GM18870 (cell line): ENCODE data around the gene KIF24.
"Not testable (repeated sequence)": the region's sequence is repeated elsewhere in the genome, so short reads cannot be mapped to it uniquely, and the experiment has no call there.

Source experiments
- ATAC-seq: cut with Tn5 transposase; IDR thresholded peaks from one replicate; pipeline ENCODE4 v1.9.1; 2021; ENCODE audit warnings: moderate library complexity; ENCODE audit not compliant: unreplicated experiment

Gene KIF24

GRCh38 chr9:34332076-34332964 lies 3.3 kb upstream of the KIF24 start:
- ATAC-seq = no peak

- ATAC-seq = no peak
Measured at GRCh38 chr9:34331196-34331595, 2.1 kb upstream of the KIF24 start.

GRCh38 chr9:34328500-34328986 lies 525 bp downstream of the KIF24 start:
- ATAC-seq = no peak

- ATAC-seq = no peak
Measured at GRCh38 chr9:34326690-34327089, 2.4 kb downstream of the KIF24 start.

- ATAC-seq = no peak
Measured at GRCh38 chr9:34322899-34323591, 6.0 kb downstream of the KIF24 start.

- no peak for ATAC-seq
Measured at GRCh38 chr9:34321451-34321850, 7.6 kb downstream of the KIF24 start.

GRCh38 chr9:34318163-34318790 lies 10.8 kb downstream of the KIF24 start:
- no peak for ATAC-seq

GRCh38 chr9:34317436-34317835 lies 11.6 kb downstream of the KIF24 start:
- no peak for ATAC-seq

GRCh38 chr9:34311499-34312185 lies 17.4 kb downstream of the KIF24 start:
- no peak for ATAC-seq

GRCh38 chr9:34310215-34310614 lies 18.9 kb downstream of the KIF24 start:
- no peak for ATAC-seq

GRCh38 chr9:34308316-34308715 lies 20.8 kb downstream of the KIF24 start:
- not testable (repeated sequence) for ATAC-seq

GRCh38 chr9:34301064-34301463 lies 28.0 kb downstream of the KIF24 start:
- ATAC-seq = not testable (repeated sequence)

- ATAC-seq = no peak
Measured at GRCh38 chr9:34292552-34292951, 36.5 kb downstream of the KIF24 start.

GRCh38 chr9:34291423-34291822 lies 37.6 kb downstream of the KIF24 start:
- no peak for ATAC-seq

- no peak for ATAC-seq
Measured at GRCh38 chr9:34291023-34291422, 38.0 kb downstream of the KIF24 start.

GRCh38 chr9:34289159-34289558 lies 39.9 kb downstream of the KIF24 start:
- no peak for ATAC-seq

- ATAC-seq = no peak
Measured at GRCh38 chr9:34282096-34282495, 47.0 kb downstream of the KIF24 start.

GRCh38 chr9:34279411-34279810 lies 49.7 kb downstream of the KIF24 start:
- ATAC-seq = no peak
